IPS DF 4.7 (cell line): ENCODE measurements around the gene LRRC3.

Experiments used
- DNase-seq: peaks from one replicate; pipeline ENCODE4 v3.0.0-alpha.2; 2013; ENCODE audit warnings: low spot score; ENCODE audit errors: extremely low read depth

Gene LRRC3

DNA sequence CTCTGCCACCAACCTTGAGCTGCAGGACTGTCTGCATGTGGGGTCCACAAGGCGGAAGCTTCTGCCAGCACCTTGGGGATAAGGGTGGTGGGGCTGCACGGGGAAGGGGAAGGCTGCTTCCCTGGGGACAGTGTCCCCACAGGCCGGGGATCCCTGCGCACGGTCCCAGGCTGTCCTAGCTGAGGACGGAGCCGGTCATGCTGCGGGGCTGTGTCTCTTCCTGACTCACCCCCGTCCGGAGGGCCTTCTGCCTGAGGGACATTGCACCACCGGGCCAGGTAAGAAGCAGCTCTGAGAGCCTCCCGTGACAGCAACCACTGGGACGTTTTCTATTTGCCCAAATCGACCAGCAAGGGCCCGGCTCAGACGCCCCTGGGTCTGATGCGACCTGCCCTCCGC is 54.8 kb downstream of the LRRC3 start:
- DNase-seq = no peak

DNA sequence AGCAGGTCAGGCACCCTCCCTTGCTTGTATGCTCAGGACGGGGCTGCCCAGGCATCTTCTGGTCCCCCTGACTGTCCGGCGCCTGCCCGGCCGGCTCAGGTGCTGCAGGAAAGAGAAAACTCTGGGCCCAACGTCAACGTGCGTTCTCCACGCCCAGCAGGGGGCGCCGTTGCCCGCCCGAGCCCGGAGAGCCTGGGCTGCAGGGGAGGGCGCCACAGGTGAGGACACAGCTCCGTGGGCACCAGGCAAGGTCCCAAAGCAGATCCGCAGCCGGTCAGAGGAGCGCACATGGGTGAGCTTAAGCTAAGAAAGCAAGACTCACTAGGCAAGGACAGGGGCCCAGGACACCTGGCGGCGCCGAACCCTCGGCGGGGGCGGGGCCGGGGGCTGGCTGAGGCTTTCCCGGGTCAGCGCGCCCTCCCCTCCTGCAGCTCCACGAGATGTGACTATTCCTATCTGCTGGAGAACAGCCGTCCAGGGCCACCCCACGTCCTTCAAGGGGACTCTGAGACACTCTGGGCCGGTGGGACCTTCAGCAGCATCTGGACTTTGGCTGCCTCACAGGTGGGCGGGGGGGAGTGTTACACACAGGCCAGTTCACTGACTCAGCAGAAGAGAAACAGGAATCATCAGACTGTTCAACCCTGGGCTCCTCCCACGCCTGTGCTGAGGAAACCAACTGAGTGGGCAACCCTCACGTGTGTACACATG is 55.4 kb downstream of the LRRC3 start:
- DNase-seq = peak; percentile 33

DNA sequence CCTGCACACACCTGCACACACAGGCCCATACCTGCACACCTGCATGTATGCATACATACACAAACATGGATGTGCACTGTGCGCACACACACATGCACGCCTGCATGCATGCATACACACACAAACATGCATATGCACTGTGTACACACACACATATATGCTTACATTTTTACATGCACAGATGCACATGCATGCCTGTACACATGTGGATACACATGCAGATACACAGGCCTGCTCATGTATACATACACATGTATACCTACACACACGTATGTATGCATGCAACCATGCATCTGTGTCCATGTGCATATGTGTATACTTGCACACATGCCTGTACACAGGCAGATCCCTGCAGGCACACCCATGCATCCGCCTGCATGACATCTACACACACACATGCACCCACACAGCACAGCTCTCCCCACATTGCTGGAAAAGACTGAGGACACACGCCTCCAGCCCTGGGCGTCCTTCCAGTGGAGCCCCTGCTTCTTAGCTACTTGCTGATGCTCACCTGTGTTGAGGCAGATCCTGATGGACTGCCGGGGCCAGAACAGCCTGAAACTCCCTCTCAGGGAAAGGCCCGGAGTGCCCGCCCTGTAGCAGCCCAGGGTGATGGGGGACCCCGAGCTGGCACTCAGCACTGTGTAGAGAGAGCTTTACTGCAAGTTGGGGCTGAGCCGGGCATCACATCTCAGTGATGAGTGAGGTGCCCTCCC is 56.1 kb downstream of the LRRC3 start:
- no peak for DNase-seq
